22Rv1 (cell line): ENCODE measurements around the gene DLG1.

Experiments
- ZFX ChIP-seq: fragments of 450-650 bp; IDR thresholded peaks from 2 replicates; pipeline ENCODE4 v1.6.1; 2017; ENCODE audit warnings: antibody characterized with exemption, borderline replicate concordance
- TF ChIP-seq, protein P1 (sequence below): fragments of 450-650 bp; IDR thresholded peaks from 2 replicates; pipeline ENCODE4 v1.5.1; 2017; ENCODE audit warnings: mild to moderate bottlenecking

- TF ChIP-seq, protein P1, sequence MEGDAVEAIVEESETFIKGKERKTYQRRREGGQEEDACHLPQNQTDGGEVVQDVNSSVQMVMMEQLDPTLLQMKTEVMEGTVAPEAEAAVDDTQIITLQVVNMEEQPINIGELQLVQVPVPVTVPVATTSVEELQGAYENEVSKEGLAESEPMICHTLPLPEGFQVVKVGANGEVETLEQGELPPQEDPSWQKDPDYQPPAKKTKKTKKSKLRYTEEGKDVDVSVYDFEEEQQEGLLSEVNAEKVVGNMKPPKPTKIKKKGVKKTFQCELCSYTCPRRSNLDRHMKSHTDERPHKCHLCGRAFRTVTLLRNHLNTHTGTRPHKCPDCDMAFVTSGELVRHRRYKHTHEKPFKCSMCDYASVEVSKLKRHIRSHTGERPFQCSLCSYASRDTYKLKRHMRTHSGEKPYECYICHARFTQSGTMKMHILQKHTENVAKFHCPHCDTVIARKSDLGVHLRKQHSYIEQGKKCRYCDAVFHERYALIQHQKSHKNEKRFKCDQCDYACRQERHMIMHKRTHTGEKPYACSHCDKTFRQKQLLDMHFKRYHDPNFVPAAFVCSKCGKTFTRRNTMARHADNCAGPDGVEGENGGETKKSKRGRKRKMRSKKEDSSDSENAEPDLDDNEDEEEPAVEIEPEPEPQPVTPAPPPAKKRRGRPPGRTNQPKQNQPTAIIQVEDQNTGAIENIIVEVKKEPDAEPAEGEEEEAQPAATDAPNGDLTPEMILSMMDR, result no peak
- TF ChIP-seq ZFX, result no peak
These were observed 288.8 kb downstream of the DLG1 start for GRCh38 chr3:197009532-197010019.
